GM12872 (cell line): Measurements from ENCODE around the gene MCMBP.

ENCODE experiments used
- TF ChIP-seq, protein P1 (sequence below): IDR thresholded peaks from 3 replicates; pipeline ENCODE4 v1.5.1; 2011; ENCODE audit warnings: low read depth, mild to moderate bottlenecking, low read length, moderate library complexity; ENCODE audit not compliant: insufficient read depth

MCMBP gene

GRCh38 chr10:119896937-119897770 is 24.5 kb upstream of the MCMBP start:
- TF ChIP-seq, protein P1, sequence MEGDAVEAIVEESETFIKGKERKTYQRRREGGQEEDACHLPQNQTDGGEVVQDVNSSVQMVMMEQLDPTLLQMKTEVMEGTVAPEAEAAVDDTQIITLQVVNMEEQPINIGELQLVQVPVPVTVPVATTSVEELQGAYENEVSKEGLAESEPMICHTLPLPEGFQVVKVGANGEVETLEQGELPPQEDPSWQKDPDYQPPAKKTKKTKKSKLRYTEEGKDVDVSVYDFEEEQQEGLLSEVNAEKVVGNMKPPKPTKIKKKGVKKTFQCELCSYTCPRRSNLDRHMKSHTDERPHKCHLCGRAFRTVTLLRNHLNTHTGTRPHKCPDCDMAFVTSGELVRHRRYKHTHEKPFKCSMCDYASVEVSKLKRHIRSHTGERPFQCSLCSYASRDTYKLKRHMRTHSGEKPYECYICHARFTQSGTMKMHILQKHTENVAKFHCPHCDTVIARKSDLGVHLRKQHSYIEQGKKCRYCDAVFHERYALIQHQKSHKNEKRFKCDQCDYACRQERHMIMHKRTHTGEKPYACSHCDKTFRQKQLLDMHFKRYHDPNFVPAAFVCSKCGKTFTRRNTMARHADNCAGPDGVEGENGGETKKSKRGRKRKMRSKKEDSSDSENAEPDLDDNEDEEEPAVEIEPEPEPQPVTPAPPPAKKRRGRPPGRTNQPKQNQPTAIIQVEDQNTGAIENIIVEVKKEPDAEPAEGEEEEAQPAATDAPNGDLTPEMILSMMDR, result no peak

DNA sequence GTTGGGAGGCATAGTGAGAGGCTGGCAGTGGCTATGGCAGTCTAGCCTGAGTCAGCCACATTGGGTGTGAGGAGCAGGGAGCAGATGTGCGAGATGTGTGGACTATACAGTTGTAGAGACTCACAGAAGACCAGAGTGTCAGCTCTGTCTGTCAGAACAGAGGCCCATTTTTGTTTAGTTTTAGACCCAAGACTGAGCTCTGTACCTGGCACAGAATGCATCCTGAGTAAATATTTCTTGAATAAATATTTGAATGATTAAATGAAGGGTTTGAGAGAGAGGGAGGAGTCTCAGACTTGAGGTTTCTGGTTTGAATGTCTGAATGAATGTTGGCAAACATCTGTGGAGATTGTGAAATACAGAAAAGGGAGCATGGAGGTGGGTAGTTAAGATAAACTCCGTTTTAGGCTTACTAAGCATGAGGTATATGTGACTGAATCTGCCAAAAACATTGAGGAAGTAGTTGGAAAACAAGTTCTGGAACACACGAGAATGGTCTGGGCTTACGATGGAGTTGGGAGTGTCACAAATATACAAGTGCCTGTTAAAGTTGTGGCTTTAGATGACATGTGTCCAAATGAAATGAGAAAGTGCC is 23.5 kb upstream of the MCMBP start:
- TF ChIP-seq, protein P1, result no peak

DNA sequence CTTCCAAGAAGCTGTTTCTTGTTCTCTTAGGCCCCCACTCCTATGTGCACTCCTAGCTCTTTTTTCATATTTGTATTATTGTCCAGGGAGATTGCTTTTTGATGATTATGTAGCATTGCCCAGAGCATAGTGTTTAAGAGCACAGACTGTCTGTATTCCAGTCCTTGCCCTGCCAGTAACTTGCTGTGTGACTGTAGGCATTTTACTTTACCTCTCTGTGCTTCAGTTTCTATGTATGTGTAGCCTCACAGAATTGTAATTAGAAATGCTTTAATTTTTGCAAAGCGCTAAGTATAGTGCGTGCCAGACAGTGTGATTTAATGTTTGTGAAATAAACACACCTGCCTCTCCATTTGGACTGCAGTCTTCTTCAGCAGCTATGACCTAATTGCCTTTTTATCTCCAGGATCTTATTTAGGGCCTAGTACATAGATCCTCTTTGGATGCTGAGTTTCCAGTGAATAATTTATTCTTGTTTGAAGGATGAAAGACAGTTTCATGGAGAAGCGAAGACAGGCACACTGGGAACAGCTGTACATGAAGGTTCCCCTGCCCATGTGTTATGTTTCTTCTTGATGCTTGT is 21.3 kb upstream of the MCMBP start:
- TF ChIP-seq, protein P1, result no peak

DNA sequence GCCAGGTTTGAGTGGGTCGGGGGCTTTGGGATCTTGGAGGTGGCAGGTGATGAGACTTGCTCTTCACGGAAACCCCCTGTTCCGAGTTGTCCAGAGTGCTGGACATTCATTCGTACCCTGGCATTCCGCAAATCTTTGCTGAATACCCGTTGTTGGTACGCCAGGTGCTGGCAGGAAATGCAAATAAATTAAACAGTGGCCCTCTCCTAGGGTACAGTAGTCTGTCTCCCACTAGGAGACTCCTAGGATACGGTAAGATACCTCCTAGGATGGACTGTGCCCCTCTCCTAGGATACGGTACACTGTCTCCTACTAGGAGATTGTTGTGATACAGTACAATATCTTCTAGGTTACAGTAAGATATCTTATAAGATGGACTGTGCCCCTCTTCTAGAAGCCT is 20.4 kb upstream of the MCMBP start:
- TF ChIP-seq, protein P1, result no peak

GRCh38 chr10:119892188-119893065 is 19.8 kb upstream of the MCMBP start, which contains the start of gene SEC23IP:
Gene SEC23IP (plus strand): TSS chr10:119892730. CDS start chr10:119892783, 53 bp downstream.
- TF ChIP-seq, protein P1, result no peak

GRCh38 chr10:119878524-119878923 is 5.9 kb upstream of the MCMBP start:
- TF ChIP-seq, protein P1, result no peak
